CD4-positive, alpha-beta T cell treated with Interleukin-10 for 1 hour (primary cell): ENCODE results near the gene FBXO34.
"Not testable (repeated sequence)": the region's sequence is repeated elsewhere in the genome, so short reads cannot be mapped to it uniquely, and the experiment has no call there.

Experiments used
- DNase-seq: peaks from one replicate; pipeline ENCODE4 v3.0.0-alpha.2; 2020

The FBXO34 gene

DNA sequence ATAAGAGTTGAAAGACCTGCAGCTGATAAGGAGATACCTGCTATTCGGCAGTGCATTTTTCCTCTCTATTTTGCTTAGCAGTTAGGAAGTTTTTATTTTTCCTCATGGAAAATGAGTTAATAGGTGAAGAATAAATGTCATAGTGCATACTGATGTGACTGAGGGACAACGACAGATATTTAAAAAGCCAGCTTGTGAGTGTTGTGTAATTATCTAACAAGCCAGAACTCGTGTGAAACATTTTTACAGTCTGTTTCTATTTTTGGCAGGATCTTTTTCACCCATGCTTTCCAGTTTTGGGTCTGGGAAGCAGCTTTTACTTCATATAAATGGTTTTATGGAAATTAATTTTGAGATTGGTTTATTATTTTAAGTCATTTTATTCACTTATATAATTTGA is 2.9 kb downstream of the FBXO34 start:
- no peak for DNase-seq

DNA sequence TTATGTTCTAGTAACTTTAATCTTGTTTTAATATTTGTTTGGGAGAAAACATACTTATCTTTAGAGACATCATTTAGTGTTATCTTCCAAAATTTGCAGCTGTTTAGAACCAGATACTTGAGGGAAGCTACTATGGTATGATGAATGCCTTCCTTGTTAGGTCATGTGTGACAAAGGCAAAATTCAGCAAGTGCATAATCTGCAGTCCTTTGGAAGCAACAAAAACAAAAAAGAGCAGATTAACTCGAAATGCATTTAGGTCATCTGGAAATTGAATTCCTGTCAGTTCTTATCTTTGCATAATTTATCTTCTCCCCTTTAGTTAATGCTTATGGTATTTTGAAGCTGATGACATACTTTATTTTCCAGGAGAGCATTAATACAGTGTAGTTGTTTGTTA is 3.5 kb downstream of the FBXO34 start:
- no peak for DNase-seq

DNA sequence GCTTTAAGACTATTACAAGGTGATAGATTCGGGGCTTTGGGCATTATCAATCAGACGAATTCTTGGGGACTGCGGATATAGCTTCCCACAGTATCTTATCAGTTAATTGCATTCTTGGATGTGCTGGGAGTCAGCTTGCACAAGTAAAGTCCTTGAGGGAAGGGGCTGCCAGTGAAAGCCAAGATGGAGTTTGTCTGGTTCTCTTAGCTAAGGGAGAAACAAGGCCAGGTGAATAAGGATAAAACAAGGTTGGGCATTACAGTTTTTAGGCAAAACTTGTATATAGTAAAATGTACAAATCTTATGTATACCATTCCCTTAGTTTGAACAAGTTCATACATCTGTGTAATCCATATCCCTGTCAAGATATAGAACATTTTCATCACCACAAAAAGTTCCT is 5.5 kb downstream of the FBXO34 start:
- DNase-seq, result no peak

DNA sequence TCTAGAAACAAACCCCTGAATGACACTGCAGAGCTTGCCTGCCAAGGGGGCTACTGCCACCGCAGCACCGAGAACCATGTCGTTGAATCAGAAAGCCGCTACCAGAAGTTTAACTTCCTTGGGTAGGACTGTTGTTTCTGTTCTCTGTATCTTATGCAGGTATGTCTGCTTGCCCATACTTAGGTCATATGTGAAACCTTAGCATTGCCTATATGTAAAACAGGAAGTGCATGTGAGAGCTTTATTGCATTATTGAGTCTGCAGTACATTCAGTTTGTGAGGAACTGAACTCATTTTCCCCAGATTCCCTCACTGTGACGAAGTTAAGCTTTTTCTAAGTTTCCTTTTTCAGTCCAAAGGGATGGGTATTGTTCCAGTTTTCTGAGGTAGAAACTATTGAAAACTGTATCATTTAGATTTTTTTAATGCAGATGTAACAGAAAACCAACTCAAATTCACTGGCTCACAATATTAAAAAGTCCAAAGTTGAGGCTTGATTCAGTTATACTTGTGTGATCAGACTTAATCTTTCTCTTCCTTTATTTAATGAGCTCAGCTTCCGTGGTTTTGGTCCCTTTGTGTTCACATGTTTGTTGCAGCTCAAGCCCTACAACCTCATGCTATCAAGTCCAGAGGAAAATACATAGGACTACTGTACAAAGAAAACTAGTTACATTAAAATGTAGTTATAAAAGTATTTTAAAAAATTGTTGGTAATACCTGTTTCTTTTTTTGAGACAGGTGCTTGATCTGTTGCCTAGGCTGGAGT is 6.9 kb downstream of the FBXO34 start:
- no peak for DNase-seq

DNA sequence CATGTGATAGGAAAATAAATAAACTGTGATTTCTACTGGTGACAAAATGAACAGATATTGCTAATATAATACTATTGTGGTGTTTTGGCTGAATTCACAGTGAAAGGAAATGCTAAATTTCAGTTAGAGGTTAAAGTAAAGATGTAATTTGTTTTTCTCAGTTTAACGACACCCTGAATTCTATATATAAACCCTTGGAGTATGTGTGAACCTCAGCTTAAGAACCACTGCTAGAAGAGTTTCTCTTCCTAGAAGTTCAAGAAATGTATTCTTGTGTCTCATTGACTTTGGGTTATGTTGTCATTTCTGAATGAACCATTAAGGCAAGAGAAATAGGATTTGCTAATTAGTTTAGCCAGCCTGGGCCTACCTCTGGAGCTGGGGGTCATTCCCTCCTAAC is 8.2 kb downstream of the FBXO34 start:
- no peak for DNase-seq

DNA sequence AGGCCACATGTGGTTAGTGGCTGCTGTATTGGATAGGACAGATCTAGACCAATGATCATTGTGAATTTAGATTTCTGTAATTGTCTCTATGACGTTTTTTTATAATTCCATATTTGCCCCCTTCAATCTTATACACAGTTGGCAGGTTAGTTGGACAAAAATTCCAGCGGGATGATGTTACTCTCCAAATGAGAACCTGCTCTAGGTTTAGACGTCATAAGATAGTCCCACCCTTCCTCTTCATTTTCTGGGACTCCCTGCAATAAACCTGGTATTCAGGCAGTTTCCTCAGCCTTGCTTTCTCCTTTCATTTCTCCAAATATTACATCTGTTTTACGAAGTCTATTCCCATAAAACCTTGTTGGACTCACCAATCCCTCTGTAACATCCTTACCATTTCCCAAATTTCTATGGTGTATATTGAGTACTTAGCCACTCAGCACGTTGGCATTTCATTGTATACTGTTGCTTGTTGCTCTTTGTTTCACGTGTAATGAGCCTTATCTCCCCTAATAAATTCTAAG is 10.2 kb downstream of the FBXO34 start:
- DNase-seq, result no peak

DNA sequence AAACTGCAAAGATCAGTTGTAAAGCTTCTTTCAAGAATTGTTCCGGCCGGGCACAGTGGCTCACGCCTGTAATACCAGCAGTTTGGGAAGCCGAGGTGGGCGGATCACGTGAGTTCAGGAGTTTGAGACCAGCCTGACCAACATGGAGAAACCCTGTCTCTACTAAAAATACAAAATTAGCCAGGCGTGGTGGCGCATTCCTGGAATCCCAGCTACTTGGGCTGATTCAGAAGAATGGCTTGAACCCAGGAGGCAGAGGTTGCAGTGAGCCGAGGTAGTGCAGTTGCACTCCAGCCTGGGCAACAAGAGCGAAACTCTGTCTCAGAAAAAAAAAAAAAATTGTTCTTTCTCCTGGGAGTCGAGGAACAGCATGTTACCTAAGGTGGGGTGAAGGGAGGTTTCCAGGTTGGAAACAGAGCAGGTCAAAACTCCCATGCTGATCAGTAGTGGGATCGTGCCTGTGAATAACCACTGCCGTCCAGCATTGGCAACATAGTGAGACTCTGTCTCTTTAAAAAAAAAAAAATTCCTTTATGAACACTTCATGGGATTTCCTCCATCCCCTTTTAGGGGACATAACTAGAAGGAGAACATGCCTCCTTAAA is 13.9 kb downstream of the FBXO34 start:
- no peak for DNase-seq

DNA sequence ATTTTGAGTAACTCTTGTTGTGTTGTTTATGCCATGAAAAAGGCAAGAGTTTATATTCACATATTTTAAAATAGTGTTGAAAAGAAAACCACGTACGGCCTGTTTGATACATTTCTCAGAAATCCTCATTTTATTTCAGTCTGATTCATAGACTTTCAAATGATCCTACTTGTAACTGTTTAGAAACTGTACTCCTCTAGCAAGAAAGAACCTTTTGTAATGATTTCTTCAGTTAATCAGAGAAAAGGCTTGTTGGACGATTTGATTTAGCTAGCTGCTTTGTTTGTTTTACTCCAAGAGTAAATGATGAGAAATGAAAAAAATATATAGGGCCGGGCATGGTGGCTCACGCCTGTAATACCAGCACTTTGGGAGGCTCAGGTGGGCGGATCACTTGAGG is 17.2 kb downstream of the FBXO34 start:
- no peak for DNase-seq

DNA sequence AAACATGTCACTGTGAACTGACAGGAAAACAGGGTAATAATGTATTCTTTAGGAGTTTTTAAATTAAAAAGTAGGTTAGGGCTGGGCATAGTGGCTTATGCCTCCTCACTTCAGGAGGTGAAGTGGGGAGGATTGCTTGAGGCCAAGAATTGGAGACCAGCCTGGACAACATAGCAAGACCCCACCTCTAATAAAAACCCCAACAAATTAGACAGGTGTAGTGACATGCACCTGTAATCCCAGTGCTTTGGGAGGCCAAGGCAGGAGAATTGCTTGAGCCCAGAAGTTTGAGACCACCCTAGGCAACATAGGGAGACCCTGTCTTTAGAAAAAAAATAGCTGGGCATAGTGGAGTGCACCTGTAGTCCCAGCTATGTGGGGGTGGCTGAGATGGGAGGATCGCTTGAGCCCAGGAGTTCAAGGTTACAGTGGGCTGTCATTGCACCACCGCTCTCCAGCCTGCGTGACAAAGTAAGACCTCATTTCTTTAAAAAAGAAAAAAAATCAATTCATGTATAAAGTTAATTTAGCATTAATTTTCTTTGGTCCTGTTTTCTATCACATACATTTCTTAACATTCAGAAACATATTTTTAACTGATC is 20.4 kb downstream of the FBXO34 start:
- no peak for DNase-seq

DNA sequence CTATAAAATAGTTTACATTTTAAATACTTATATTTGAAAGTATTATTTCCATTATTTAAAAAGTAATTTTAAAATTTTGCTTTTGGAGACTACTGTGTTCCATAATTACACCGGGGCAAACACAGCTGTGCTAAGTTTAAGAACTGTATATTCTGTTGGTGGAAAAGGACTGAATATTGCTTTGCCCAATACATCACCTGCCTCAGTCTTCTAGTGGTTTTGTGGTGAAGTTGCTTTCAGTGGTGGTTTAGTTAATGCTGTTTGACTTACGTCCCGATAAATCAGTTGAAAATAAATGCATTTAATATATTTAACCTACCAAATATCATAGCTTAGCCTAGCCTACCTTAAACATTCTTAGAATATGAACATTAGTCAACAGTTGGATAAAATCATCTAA is 23.4 kb downstream of the FBXO34 start:
- peak; percentile 22 for DNase-seq

DNA sequence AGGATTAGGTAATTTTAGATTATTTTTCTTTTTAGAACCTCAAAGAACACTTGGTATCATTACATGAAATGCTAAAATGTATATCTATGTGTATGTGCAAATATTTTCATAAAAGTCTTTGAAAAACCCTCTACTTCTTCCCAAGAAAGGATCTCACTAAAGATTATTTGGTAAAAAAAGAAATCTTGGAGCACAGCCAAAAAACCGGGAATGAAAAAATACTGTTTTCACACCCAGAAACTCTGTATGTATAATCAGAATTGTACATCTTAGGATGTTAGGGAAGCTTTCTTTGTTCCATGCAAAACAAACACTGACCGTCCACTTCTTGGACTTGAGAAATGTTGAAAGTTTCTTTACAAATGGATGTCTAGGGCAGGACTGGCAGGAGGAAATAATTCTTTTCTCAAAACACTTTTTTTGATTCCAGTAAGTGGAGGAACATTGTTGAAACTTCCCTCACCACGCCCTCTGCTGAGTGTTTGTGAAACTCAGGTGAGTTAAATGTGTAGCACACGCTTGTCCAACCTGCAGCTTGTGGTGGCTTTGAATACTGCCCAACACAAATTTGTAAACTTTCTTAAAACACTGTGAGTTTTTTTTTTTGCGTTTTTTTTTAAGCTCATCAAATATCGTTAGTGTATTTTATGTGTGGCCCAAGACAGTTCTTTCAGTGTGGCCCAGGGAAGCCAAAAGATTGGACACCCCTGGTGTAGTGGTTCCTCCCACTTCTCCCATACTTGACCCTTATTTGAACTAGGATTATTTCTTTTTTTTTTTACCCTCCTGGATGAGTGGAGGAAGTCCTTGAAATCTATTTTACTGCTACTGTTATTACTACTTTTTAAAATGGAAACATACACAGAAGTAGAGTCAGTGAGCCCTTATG is 26.6 kb downstream of the FBXO34 start:
- peak; percentile 54 for DNase-seq

DNA sequence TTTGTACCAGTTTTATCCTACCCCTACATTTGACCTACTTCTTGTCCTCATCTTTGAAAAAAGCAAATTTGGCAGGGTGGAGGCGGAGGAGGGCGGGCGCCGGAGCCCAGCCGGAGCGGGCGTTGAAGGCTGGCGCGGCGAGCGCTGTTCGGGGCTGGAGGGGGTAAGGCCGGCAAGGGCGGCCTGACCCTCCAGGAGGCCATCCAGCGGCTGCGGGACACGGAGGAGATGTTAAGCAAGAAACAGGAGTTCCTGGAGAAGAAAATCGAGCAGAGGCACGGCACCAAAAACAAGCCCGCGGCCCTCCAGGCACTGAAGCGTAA is 27.2 kb downstream of the FBXO34 start:
- DNase-seq, result no peak

DNA sequence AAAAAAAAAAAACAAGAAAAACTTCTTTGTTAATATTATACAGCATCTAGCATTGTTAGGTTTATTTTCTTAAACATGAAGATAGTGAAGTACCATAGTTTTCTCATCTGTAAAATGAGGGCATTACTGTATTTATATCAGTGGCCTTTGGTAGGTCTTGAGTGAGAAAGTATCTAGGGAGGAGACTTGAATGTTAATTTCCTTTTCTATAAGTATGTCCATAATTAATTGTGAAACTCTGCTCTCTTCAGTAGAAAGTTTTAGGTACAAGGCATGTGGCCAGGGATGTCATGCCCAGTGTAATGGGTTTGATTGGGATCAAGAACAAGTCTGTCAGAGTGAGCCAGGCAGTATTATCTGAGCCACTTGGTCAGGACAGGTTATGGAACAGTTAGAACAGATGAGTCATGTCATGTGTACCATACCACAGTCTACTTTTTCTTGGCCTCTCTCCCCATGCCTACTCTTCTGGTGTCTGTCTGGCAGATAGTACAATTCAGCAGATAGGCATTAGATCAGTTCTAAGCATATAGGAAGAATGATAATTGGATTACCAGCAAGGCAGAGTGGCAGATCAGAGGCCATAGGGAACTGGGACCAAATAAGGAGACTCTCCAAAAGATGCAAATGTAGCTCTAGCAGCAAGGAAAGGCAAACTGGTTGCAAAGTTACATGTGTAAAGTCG is 30.4 kb downstream of the FBXO34 start:
- DNase-seq, result no peak

DNA sequence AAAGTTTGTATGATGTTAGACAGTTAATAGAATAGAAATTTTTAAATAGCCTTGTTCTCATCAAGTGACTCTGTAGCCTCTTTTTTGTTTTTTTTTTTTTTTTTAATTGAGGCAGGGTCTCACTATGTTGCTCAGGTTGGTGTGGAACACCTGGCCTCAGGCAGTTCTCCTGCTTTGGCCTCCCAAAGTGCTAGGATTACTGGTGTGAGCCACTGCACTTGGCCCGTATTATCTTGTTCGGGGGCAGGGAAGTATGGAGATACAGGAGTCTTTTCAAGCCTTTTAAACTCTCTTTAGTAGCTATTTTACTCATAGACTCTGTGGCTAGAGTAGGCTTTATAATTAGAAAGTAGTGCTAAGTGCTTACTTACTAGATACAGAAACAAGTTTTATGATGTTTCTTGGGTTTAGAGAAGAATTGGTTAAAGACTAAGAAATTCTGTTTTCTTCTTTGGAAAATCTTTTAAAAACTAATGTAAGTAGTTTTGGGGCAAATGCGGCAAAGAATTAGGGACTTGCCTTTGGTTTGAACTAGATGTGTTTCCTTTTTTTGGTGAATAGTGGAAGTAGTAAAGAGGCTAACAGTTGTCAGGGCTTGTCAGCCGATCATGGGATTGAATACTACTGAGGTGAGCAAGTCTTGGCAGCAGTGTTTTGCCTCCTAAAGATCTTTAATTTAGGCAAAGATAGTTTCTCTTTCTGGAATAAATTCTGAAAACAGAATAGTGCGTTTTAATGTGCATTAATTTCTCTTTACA is 31.3 kb downstream of the FBXO34 start:
- DNase-seq, result no peak

DNA sequence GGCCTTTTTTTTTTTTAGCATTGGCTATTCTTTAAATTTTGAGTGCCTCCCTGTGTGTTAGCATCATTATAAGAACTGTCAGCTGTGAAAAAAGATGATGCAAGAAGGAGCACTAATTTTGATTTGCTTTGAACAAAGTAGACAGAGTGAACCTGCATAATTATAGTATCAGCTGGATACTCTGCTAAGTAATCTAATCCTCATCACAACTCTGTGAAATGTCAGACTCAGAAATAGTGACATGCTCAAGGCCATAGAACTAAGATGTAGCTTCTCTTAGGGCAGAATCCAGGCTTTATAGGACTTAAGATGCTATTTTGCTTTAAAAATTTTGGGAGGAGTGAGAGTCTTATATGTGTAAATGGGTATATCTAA is 31.9 kb downstream of the FBXO34 start:
- DNase-seq, result no peak

DNA sequence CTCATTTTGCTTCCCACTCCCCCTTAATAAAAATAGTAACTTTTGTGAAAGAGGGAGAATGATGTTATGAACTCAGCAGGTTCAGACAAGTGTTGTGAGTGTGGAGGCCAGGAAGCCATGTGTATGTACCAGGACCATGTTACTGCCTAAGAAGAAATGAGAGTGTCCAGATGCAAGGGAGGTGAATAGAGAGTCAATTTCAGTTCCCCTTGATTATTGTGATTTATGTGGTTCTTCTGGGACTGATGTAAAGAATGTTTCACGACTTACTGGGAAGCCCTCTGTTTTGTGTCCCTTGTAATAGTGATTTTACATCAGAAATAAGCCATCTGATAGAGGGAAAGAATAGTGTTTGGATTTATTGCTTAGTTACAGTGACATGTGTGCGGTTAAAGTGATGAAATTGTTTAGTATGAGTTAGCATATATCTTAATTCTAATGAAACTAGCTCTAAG is 32.5 kb downstream of the FBXO34 start:
- DNase-seq, result no peak

DNA sequence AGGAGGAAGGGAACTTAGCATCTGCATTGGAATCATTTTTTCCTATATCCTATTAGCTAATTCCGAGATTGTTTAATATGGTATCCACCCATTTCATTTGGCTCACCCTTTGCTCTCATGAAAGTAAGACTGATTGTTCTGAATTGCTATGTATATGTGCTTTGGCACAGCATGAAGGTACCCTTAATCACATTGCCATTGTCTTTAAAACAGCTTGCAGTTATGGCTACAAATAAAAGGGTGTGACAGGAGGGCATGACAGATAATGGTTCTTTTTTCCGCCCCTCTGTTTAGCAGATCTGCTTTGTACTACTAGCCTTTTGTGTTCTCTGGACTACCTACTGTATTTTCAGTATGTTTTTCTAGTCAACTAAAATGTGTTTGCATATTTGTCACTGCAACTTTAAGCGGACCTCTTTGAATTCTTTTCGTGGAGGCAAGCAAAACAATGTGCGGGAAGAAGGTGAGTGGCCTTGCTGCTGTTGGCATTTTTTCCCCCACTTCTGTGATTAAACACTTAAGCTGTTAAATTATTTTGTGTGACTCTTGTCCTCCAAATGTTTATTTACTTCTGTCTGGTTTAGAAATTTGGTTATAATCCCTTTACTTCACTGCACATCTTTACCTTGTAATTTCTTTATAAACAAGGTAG is 35.8 kb downstream of the FBXO34 start:
- DNase-seq, result no peak

DNA sequence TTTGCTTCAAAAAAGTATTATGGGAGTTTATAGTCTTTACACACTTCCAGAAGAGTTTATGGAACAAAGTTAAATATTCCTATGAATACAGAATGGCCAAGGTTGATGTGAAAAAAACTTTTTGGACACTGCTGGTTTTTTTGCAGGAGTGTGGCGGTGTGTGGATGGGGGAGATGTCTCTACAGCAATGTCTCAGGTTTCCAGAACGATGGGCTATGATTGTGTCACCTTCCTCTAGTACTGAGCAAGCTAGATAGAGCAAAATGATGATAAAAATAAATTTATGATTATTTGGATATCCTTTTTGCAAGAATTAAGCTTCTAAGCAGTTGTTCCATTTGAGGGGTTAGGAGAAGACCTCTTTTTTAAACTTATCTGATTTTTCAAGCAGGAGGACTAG is 37.9 kb downstream of the FBXO34 start:
- DNase-seq, result no peak

DNA sequence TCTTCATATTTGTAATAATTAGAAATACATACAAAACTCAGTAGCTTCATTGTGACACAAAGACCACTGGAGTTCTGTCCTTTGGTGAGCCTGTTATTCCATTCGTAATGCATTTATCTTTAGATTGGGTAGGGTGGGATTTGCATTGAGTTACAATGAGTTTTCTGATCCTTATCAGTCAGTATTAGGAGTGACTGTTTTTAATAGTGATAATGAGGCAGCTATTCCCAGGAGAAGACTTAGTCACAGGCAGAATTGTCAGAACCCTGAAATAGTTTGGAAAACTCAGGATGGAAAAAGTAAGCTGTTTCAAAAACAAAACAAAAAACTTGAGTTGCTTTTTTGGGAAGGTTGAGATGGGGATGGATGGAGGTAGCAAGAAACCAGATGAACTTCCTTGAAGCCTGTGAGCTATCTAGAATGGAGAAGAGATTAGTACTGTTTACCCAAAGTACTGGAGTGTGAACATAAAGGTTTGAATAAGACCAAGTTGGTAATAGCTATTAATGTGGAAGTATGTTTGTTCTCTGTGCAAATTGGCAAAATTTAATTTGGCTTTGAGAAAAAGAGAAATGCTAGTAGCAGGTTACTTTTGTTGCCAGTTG is 38.6 kb downstream of the FBXO34 start:
- DNase-seq, result no peak

DNA sequence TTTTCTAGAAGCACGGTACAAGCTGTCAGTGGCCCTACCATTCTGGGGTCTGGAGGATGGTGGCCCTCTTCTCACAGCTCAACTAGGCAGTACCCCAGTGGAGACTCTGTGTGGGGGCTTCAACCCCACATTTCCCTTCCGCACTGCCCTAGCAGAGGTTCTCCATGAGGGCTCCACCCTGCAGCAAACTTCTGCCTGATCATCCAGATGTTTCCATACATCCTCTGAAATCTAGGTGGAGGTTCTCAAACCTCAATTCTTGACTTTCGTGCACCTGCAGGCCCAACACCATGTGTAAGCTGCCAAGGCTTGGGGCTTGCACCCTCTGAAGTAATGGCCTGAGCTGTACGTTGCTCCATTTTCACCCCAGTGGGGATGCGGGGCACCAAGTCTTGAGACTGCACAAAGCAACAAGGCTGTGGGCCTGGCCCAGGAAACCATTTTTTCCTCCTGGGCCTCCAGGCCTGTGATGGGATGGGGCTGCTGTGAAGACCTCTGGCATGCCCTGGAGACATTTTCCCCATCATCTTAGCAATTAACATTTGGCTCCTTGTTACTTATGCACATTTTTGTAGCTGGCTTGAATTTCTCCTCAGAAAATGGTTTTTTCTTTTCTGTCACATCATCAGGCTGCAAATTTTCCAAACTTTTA is 41.3 kb downstream of the FBXO34 start:
- DNase-seq, result not testable (repeated sequence)
